ENCODE results near the gene TCHP.
A peak's percentile ranks its signal among the peaks of the same experiment; 100 is the strongest.
"Not testable (repeated sequence)": the region's sequence is repeated elsewhere in the genome, so short reads cannot be mapped to it uniquely, and the experiment has no call there.

TCHP gene

DNA sequence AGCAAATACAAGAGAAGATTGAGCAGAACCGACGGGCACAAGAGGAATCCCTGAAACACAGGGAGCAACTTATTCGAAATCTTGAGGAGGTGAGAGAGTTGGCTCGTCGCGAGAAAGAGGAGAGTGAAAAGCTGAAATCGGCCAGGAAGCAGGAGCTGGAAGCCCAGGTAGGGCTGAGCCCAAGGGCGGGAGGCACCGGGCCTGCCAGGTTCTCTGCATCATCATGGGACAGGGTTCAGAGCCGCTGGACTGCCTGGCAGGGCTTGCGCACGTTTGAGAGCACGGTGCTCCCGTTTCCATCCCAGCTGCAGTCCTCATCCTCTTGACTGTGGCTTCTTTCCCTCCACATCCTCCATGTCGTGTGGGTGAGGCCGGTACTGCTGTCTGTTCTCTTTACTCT, 14.4 kb downstream of the TCHP start:
- no peak for DNase-seq

DNA sequence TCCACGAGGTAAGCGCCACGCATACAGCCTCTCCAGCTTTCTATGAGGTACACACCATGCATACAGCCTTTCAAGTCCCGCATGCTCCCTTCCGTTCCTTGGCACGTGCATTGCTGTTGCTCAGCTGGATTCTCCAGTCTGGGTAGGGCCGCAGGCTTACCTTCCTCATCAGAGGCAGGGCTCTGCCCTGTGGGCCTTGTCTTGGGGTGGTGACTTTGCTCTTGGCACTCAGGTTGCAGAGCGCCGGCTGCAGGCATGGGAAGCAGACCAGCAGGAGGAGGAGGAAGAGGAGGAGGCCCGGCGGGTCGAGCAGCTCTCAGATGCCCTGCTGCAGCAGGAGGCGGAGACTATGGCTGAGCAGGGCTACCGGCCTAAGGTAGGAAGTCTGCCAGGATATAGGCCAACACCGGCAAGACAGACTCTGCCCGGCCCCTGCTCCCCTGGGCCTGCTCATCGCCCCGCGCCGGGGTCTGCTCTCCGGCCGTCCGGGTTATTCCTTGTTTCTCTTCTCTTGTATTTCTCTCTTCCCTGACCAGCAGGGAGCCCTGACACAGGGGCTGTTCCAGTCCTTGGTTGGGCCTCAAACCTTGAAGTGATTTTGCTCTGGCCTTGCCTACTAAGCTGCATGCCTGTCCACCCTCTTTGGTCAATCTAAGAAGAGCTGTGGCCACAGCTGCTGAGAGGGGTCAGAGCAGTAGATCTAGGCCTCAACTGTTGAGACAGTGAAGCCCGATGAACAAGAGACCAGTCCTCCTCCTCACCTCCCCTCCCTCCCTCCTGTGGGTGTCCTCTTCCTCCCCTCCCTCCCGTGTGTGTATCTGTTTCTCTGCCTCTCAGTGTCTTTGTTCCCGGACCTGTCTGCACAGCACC, 15.3 kb downstream of the TCHP start:
- no peak for DNase-seq

DNA sequence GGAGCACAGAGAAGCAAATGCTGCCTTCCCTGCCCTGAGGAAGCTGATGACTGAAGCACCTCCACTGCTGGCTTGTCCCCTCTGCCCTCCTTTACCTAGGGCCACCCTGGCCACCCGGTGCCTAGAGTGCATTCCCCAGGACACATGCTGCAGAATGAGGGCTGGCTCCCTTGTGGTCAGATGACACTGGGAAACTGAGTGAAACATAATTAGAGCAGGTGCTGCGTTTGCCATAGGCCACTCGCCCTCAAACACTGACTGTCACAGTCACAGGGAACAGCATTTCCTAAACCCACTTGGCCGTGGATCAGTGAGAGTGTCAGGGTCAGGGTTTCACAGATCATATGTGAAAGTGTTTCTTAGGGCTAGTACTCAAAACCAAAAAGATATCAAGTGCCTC, 16.0 kb downstream of the TCHP start:
- DNase-seq = no peak

DNA sequence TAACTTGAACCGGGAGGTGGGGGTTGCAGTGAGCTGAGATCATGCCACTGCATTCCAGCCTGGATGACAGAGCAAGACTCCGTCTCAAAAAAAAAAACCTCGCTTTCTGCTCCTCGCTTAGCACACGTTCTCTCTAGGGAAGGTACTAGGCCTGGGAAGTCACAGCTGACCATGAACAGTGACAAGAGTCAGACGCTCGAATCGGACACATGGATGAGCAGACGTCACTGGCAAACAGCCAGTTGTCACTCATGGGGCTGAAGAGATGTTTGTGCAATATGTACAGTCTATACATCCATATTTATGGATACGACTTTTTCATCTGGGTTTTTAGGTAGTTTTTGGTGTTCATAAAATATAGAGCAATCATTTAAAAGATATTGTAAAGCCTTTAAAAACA, 19.4 kb downstream of the TCHP start:
- no peak for DNase-seq

DNA sequence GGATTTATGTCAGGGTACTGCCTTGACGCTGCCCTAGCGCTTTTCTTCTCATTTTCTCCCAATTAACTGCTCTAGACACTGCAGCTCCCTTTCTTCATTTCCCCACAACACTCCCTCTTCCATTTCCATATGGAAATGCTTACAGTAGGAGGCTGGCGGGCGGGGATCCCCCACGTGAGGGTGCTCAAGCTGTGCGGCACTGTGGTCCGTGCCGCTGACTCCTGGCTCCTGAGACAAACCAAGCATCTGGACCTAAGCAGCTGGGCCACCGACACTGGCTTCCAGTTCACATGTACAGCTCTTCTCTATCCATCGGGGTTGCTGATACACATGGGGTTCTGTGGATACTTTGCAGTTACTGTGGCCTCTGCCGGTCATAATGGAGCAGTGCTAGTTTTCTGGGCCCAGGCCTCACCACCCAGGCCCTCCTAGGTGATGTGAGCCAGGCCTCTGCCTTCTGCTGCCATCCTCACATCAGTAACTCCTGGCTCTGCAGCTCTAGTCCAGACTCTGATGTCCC, 20.2 kb downstream of the TCHP start:
- DNase-seq = no peak

- no peak for DNase-seq
Observed at GRCh38 chr12:109921982-109922381, 21.9 kb downstream of the TCHP start.

DNA sequence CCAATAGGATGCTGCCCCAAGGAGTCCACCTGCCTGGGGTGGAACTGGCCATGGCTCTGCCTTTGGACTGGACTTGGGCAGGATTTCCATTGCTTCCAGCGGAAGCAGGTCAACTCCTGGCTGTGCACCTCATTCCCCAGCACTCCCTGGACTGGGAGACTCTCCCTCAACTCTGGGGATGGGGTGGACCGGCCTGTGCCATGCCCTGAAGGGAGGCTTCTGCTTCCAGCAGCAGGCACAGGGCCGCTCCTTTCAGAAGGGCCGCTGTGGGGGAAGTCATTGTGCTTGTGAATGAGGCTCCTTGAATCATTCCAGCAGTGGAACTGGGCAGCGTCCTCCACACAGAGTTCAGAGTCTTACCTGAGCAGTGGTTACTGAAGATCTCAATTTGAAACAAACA, 23.0 kb downstream of the TCHP start:
- DNase-seq = no peak

DNA sequence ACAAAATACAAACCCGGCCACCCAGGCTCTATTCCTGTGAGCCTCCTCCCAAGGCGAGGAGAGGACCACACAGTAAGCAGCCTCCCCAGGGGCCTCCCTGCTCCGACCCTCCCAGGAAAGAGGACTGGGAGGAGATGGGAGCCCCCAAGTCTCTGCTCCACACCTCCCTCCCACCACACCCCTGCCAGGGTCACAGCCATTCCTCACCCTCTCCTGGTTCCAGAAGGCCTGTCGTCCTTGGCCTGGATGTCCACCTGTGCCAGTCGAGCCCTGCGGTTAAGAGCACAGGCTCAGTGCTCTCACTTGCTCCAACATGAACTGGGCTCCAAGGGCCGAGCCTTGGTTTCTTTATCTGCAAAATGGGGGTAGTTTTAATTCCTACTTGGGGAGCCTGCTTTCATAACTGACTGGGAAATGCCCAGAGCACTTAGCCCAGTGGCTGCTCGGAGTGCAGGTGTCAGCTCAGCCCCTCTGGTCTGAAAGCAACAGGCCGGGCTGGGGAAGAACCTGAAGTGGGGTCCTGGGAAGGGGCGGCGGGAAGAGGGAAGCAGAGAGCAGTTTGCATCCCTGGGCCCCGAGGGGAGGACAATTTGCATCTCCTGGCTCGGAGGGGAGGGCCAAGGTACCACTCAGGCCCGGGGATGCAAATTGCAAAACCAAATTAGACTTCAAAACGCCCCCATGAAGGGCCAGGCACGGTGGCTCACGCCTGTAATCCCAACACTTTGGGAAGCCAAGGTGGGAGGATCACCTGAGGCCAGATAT, 23.6 kb downstream of the TCHP start:
- DNase-seq = no peak

- no peak for DNase-seq
Observed at GRCh38 chr12:109925185-109925840, 25.2 kb downstream of the TCHP start.

GRCh38 chr12:109926016-109926415, 25.9 kb downstream of the TCHP start:
- DNase-seq = no peak

DNA sequence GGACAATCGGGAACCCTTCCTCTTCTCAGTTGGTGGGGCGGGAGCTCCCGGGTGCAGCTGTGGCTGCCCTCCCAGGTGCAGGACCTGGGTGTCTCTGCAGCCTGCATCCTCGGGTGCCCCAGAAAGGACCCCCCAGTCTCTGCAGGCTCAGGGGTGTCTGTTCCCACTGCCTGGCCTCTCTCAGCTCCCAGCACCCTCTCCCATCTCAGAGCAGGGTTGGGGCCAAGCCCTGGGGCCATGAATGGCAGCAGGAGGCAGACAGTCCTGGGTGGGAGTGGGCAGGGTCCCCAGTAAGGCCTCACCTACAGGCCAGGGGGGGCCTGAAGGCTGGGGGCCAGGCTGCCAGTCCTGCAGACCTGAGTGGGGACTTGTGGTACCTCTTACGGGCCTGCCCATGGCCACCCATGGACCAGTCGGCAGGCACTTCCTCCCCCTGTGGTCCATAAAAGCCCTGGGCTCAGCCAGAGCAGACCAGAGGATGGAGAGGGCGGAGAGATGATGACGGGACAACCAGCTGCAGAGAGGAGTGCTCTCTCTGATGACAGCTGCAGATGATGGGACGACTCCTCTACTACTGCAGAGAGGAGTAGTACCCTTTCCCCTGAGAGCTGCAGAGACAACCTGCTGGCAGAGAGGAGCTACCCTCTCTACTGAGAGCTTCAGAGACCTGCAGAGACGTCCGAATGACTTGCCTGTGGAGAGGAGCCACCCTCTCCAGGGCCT, 26.6 kb downstream of the TCHP start:
- no peak for DNase-seq

- DNase-seq = peak; percentile 18
Observed at GRCh38 chr12:109927622-109928021, 27.5 kb downstream of the TCHP start.

- DNase-seq = no peak
Observed at GRCh38 chr12:109928058-109928656, 28.1 kb downstream of the TCHP start.

GRCh38 chr12:109929326-109929725, 29.3 kb downstream of the TCHP start:
- DNase-seq = not testable (repeated sequence)

- no peak for DNase-seq
Observed at GRCh38 chr12:109930028-109930800, 30.1 kb downstream of the TCHP start.

GRCh38 chr12:109931143-109931542, 31.1 kb downstream of the TCHP start:
- no peak for DNase-seq

GRCh38 chr12:109932878-109933503, 32.9 kb downstream of the TCHP start:
- no peak for DNase-seq

GRCh38 chr12:109934026-109934425, 34.0 kb downstream of the TCHP start:
- DNase-seq = no peak

DNA sequence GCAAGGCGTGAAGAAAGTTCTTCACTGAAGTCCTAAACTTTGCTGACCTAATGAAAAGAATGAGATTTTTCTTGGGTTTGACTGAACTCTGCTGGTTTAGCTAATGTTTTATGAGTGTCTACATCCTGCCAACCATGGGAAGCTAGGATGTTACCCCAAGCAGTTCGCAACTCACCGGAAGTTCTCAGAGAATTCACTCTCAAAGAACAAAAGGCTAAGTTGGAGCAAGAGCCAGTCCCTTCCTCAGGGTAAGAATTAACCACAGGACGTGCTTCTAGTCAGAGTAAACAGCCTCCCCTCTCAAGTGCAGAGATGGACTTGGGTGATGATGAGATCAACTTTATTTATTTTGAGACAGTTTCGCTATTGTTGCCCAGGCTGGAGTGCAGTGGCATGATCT, 37.3 kb downstream of the TCHP start:
- DNase-seq = no peak

- no peak for DNase-seq
Observed at GRCh38 chr12:109938947-109939346, 38.9 kb downstream of the TCHP start.

GRCh38 chr12:109939504-109939903, 39.4 kb downstream of the TCHP start:
- no peak for DNase-seq

Data from NCI-H146 (cell line).